ENCODE results near the gene GZMM. TPM values are rescaled to one million over a fixed set of nuclear protein-coding genes. Genes with fewer than 3 reads are reported as not detected.

The GZMM gene
- total and polyA plus RNA-seq, 3 donors from 2014 or later, result 0.31 to 2.2 (median 1.4) TPM

GRCh38 chr19:532561-533363 is 11.1 kb upstream of the GZMM start:
- peak; percentile 30 to 57 (median 54) for TF ChIP-seq CTCF (IDR thresholded peaks at IDR 0.05)
- no peak for TF ChIP-seq POLR2A (IDR thresholded peaks at IDR 0.05)
- peaks cover 13% of the 10 kb centered on the region for H3K4me1 ChIP-seq
- DNase-seq, result peak; percentile 67
- H3K27ac ChIP-seq, result peak overlapping the region; percentile 93 to 95
- 0 to 1% methylated on average over 7 to 47 of the region's 47 CpGs for WGBS, 2 donors
- peak overlapping the region; percentile 95 to 98 for H3K4me3 ChIP-seq
- no peaks in the 10 kb centered on the region for H3K27me3 ChIP-seq
- no peaks in the 10 kb centered on the region for H3K9me3 ChIP-seq
- intact Hi-C loops (cut with DNase I; ENCODE audit: low total_unique reads), result no loop called here
- H3K36me3 ChIP-seq (ENCODE audit: low read depth, missing control alignments), result no peaks in the 10 kb centered on the region

GRCh38 chr19:533364-534058 is 10.3 kb upstream of the GZMM start:
- no peak for TF ChIP-seq CTCF (IDR thresholded peaks at IDR 0.05)
- no peak for TF ChIP-seq POLR2A (IDR thresholded peaks at IDR 0.05)
- no peaks in the 10 kb centered on the region for H3K36me3 ChIP-seq (ENCODE audit: low read depth, missing control alignments)
- H3K4me3 ChIP-seq, result peak overlapping the region in 1 of 2 donors; percentile 95
- H3K27ac ChIP-seq, result peak overlapping the region; percentile 93 to 95
- intact Hi-C loops (cut with DNase I; ENCODE audit: low total_unique reads), result no loop called here
- H3K27me3 ChIP-seq, result no peaks in the 10 kb centered on the region
- no peak for DNase-seq
- no peaks in the 10 kb centered on the region for H3K9me3 ChIP-seq
- 19 to 30% methylated on average over 12 to 25 of the region's 25 CpGs for WGBS, 2 donors
- peaks cover 13% of the 10 kb centered on the region for H3K4me1 ChIP-seq

GRCh38 chr19:534088-534487 is 9.8 kb upstream of the GZMM start:
- no peaks in the 10 kb centered on the region for H3K36me3 ChIP-seq (ENCODE audit: low read depth, missing control alignments)
- H3K27ac ChIP-seq, result peak overlapping the region in 1 of 2 donors; percentile 95
- TF ChIP-seq CTCF (IDR thresholded peaks at IDR 0.05) (no peak), POLR2A (IDR thresholded peaks at IDR 0.05) (no peak)
- peaks cover 13% of the 10 kb centered on the region for H3K4me1 ChIP-seq
- no peaks in the 10 kb centered on the region for H3K9me3 ChIP-seq
- no peaks in the 10 kb centered on the region for H3K27me3 ChIP-seq
- 72 to 81% methylated on average over 6 to 14 of the region's 14 CpGs for WGBS, 2 donors
- DNase-seq, result no peak
- intact Hi-C loops (cut with DNase I; ENCODE audit: low total_unique reads), result no loop called here
- H3K4me3 ChIP-seq, result no peak overlapping the region

- TF ChIP-seq CTCF (IDR thresholded peaks at IDR 0.05), result no peak
- no peak for TF ChIP-seq POLR2A (IDR thresholded peaks at IDR 0.05)
- Histone ChIP-seq H3K27me3 (no peaks in the 10 kb centered on the region), H3K9me3 (no peaks in the 10 kb centered on the region), H3K4me3 (no peak overlapping the region), H3K4me1 (peaks cover 13% of the 10 kb centered on the region), H3K27ac (no peak overlapping the region), H3K36me3 (ENCODE audit: low read depth, missing control alignments) (no peaks in the 10 kb centered on the region)
- 42 to 56% methylated on average over 2 to 13 of the region's 16 CpGs for WGBS, 2 donors
- intact Hi-C loops (cut with DNase I; ENCODE audit: low total_unique reads), result no loop called here
- DNase-seq, result no peak
Measured at GRCh38 chr19:535017-535835, 8.6 kb upstream of the GZMM start.
